ENCODE data around the gene MBOAT7. TPM values are rescaled to one million over a fixed set of nuclear protein-coding genes. Genes with fewer than 3 reads are reported as not detected.

MBOAT7 gene
- total RNA-seq, 1 donor from 2014 or later = 12.2 TPM

- Histone ChIP-seq H3K36me3 (peaks cover under 1% of the 10 kb centered on the region), H3K4me3 (peak overlapping the region; percentile 99), H3K27ac (replicated peaks) (peak overlapping the region; percentile 97), H3K27me3 (ENCODE audit: low read depth) (no peaks in the 10 kb centered on the region), H3K9me3 (replicated peaks) (no peaks in the 10 kb centered on the region), H3K4me1 (peaks cover 57% of the 10 kb centered on the region)
- TF ChIP-seq CTCF (IDR thresholded peaks at IDR 0.05; ENCODE audit: borderline replicate concordance) = no peak
- intact Hi-C loops (cut with micrococcal nuclease) = no loop called here
- DNase-seq = peak; percentile 99
These were observed 52.3 kb downstream of the MBOAT7 start for GRCh38 chr19:54136864-54137698.

GRCh38 chr19:54136086-54136863, 53.1 kb downstream of the MBOAT7 start:
- TF ChIP-seq CTCF (IDR thresholded peaks at IDR 0.05; ENCODE audit: borderline replicate concordance) = no peak
- no peaks in the 10 kb centered on the region for H3K9me3 ChIP-seq (replicated peaks)
- peaks cover 49% of the 10 kb centered on the region for H3K4me1 ChIP-seq
- intact Hi-C loops (cut with micrococcal nuclease) = no loop called here
- no peak for DNase-seq
- peak overlapping the region; percentile 73 for H3K27ac ChIP-seq (replicated peaks)
- peak overlapping the region; percentile 70 for H3K4me3 ChIP-seq
- H3K36me3 ChIP-seq = peaks cover 8% of the 10 kb centered on the region
- no peaks in the 10 kb centered on the region for H3K27me3 ChIP-seq (ENCODE audit: low read depth)

- peaks cover 27% of the 10 kb centered on the region for H3K4me1 ChIP-seq
- no peak overlapping the region for H3K27ac ChIP-seq (replicated peaks)
- intact Hi-C loops (cut with micrococcal nuclease) = no loop called here
- no peaks in the 10 kb centered on the region for H3K27me3 ChIP-seq (ENCODE audit: low read depth)
- DNase-seq = no peak
- H3K4me3 ChIP-seq = no peak overlapping the region
- H3K36me3 ChIP-seq = peaks cover 23% of the 10 kb centered on the region
- no peaks in the 10 kb centered on the region for H3K9me3 ChIP-seq (replicated peaks)
- no peak for TF ChIP-seq CTCF (IDR thresholded peaks at IDR 0.05; ENCODE audit: borderline replicate concordance)
These were observed 55.3 kb downstream of the MBOAT7 start for GRCh38 chr19:54133957-54134590.

GRCh38 chr19:54133312-54133956, 55.9 kb downstream of the MBOAT7 start:
- TF ChIP-seq CTCF (IDR thresholded peaks at IDR 0.05; ENCODE audit: borderline replicate concordance) = no peak

GRCh38 chr19:54129617-54129996, 59.8 kb downstream of the MBOAT7 start:
- no peak for TF ChIP-seq CTCF (IDR thresholded peaks at IDR 0.05; ENCODE audit: borderline replicate concordance)
- intact Hi-C loops (cut with micrococcal nuclease) = no loop called here
- Histone ChIP-seq H3K4me3 (no peak overlapping the region), H3K27ac (replicated peaks) (no peak overlapping the region), H3K36me3 (peaks cover 68% of the 10 kb centered on the region), H3K4me1 (no peaks in the 10 kb centered on the region), H3K9me3 (replicated peaks) (no peaks in the 10 kb centered on the region), H3K27me3 (ENCODE audit: low read depth) (no peaks in the 10 kb centered on the region)
- no peak for DNase-seq

More at GRCh38 chr19:54133312-54133956, 55.9 kb downstream of the MBOAT7 start:
- Histone ChIP-seq H3K9me3 (replicated peaks) (no peaks in the 10 kb centered on the region), H3K27me3 (ENCODE audit: low read depth) (no peaks in the 10 kb centered on the region), H3K36me3 (peaks cover 30% of the 10 kb centered on the region), H3K27ac (replicated peaks) (no peak overlapping the region), H3K4me1 (peaks cover 21% of the 10 kb centered on the region), H3K4me3 (no peak overlapping the region)
- DNase-seq = no peak
- intact Hi-C loops (cut with micrococcal nuclease) = no loop called here
